ENCODE measurements around the gene PPP2R2D. TPM values are rescaled to one million over a fixed set of nuclear protein-coding genes. Genes with fewer than 3 reads are reported as not detected.
"Not testable (repeated sequence)": the region's sequence is repeated elsewhere in the genome, so short reads cannot be mapped to it uniquely, and the experiment has no call there.

PPP2R2D gene
- polyA plus RNA-seq, 3 donors = 43.2 to 47.6 (median 46.8) TPM

- no peak for DNase-seq (ENCODE audit: extremely low read depth in 1 of 11, low read depth in 9 of 11, low spot score in 4 of 11)
These were observed 34.0 kb downstream of the PPP2R2D start for GRCh38 chr10:131934769-131935168.

GRCh38 chr10:131935260-131935659, 34.5 kb downstream of the PPP2R2D start:
- DNase-seq (ENCODE audit: extremely low read depth in 1 of 11, low read depth in 9 of 11, low spot score in 4 of 11) = no peak

- DNase-seq (ENCODE audit: extremely low read depth in 1 of 11, low read depth in 9 of 11, low spot score in 4 of 11) = no peak
These were observed 35.5 kb downstream of the PPP2R2D start for GRCh38 chr10:131936294-131936693.

- peak in 1 of 11 donors; percentile 27 for DNase-seq (ENCODE audit: extremely low read depth in 1 of 11, low read depth in 9 of 11, low spot score in 4 of 11)
These were observed 35.9 kb downstream of the PPP2R2D start for GRCh38 chr10:131936736-131937135.

GRCh38 chr10:131937836-131938235, 37.0 kb downstream of the PPP2R2D start:
- DNase-seq (ENCODE audit: extremely low read depth in 1 of 11, low read depth in 9 of 11, low spot score in 4 of 11) = peak in 3 of 11 donors; percentile 27 to 41 (median 30)

GRCh38 chr10:131938681-131939080, 37.9 kb downstream of the PPP2R2D start:
- no peak for DNase-seq (ENCODE audit: extremely low read depth in 1 of 11, low read depth in 9 of 11, low spot score in 4 of 11)

- no peak for DNase-seq (ENCODE audit: extremely low read depth in 1 of 11, low read depth in 9 of 11, low spot score in 4 of 11)
These were observed 41.6 kb downstream of the PPP2R2D start for GRCh38 chr10:131942455-131942854.

- no peak for DNase-seq (ENCODE audit: extremely low read depth in 1 of 11, low read depth in 9 of 11, low spot score in 4 of 11)
These were observed 42.4 kb downstream of the PPP2R2D start for GRCh38 chr10:131943021-131943814.

GRCh38 chr10:131944412-131944811, 43.6 kb downstream of the PPP2R2D start:
- DNase-seq (ENCODE audit: extremely low read depth in 1 of 11, low read depth in 9 of 11, low spot score in 4 of 11) = peak in 1 of 11 donors; percentile 28

- DNase-seq (ENCODE audit: extremely low read depth in 1 of 11, low read depth in 9 of 11, low spot score in 4 of 11) = no peak
These were observed 44.3 kb downstream of the PPP2R2D start for GRCh38 chr10:131944976-131945695.

- no peak for DNase-seq (ENCODE audit: extremely low read depth in 1 of 11, low read depth in 9 of 11, low spot score in 4 of 11)
These were observed 45.5 kb downstream of the PPP2R2D start for GRCh38 chr10:131946321-131946751.

- DNase-seq (ENCODE audit: extremely low read depth in 1 of 11, low read depth in 9 of 11, low spot score in 4 of 11) = no peak
These were observed 46.1 kb downstream of the PPP2R2D start for GRCh38 chr10:131946880-131947279.

GRCh38 chr10:131947631-131948347, 47.0 kb downstream of the PPP2R2D start:
- no peak for DNase-seq (ENCODE audit: extremely low read depth in 1 of 11, low read depth in 9 of 11, low spot score in 4 of 11)

GRCh38 chr10:131948501-131948900, 47.7 kb downstream of the PPP2R2D start:
- no peak for DNase-seq (ENCODE audit: extremely low read depth in 1 of 11, low read depth in 9 of 11, low spot score in 4 of 11)

- DNase-seq (ENCODE audit: extremely low read depth in 1 of 11, low read depth in 9 of 11, low spot score in 4 of 11) = no peak
These were observed 48.4 kb downstream of the PPP2R2D start for GRCh38 chr10:131949041-131949862.

- DNase-seq (ENCODE audit: extremely low read depth in 1 of 11, low read depth in 9 of 11, low spot score in 4 of 11) = not testable (repeated sequence)
These were observed 49.1 kb downstream of the PPP2R2D start for GRCh38 chr10:131949908-131950307.

- DNase-seq (ENCODE audit: extremely low read depth in 1 of 11, low read depth in 9 of 11, low spot score in 4 of 11) = no peak
These were observed 53.7 kb downstream of the PPP2R2D start for GRCh38 chr10:131954356-131954965.

- DNase-seq (ENCODE audit: extremely low read depth in 1 of 11, low read depth in 9 of 11, low spot score in 4 of 11) = no peak
These were observed 55.0 kb downstream of the PPP2R2D start for GRCh38 chr10:131955591-131956340.
